H9 (cell line): ENCODE data around the gene COL19A1. TPM values are rescaled to one million over a fixed set of nuclear protein-coding genes. Genes with fewer than 3 reads are reported as not detected.

Source experiments
- DNase-seq: peaks from one replicate; pipeline ENCODE4 v3.0.0-alpha.2; 2017
- H2AFZ ChIP-seq: one replicate; pipeline ENCODE4 v1.6.1; 2013; ENCODE audit warnings: mild to moderate bottlenecking, low read length, control low read depth, moderate library complexity
- H2AK5ac ChIP-seq: 2 replicates; pipeline ENCODE4 v1.6.1; 2013; ENCODE audit warnings: low read length, control low read depth, mixed read lengths; ENCODE audit not compliant: insufficient read length
- H2BK120ac ChIP-seq: one replicate; pipeline ENCODE4 v1.6.1; 2013; ENCODE audit warnings: low read depth, mild to moderate bottlenecking, low read length, control low read depth, inconsistent platforms; ENCODE audit not compliant: poor library complexity, severe bottlenecking
- H2BK12ac ChIP-seq: 2 replicates; pipeline ENCODE4 v1.6.1; 2013; ENCODE audit warnings: low read length, control low read depth, mixed read lengths, low read depth; ENCODE audit not compliant: insufficient read length
- H2BK15ac ChIP-seq: 2 replicates; pipeline ENCODE4 v1.6.1; 2013; ENCODE audit warnings: low read depth, low read length, control low read depth
- H2BK20ac ChIP-seq: one replicate; pipeline ENCODE4 v1.6.1; 2013; ENCODE audit warnings: low read depth, mild to moderate bottlenecking, low read length, control low read depth, inconsistent platforms; ENCODE audit not compliant: poor library complexity, severe bottlenecking
- H2BK5ac ChIP-seq: 2 replicates; pipeline ENCODE4 v1.6.1; 2013; ENCODE audit warnings: low read length, control low read depth, mixed read lengths; ENCODE audit not compliant: insufficient read length
- H3K14ac ChIP-seq: 2 replicates; pipeline ENCODE4 v1.6.1; 2013; ENCODE audit warnings: low read length, control low read depth; ENCODE audit not compliant: insufficient read depth
- H3K18ac ChIP-seq: 2 replicates; pipeline ENCODE4 v1.6.1; 2013; ENCODE audit warnings: low read depth, mild to moderate bottlenecking, mixed read lengths, low read length, control low read depth; ENCODE audit not compliant: insufficient read length
- H3K23ac ChIP-seq: 2 replicates; pipeline ENCODE4 v1.6.1; 2013; ENCODE audit warnings: low read length, control low read depth, mixed read lengths, low read depth; ENCODE audit not compliant: insufficient read length
- H3K23me2 ChIP-seq: 2 replicates; pipeline ENCODE4 v1.6.1; 2013; ENCODE audit warnings: low read depth, mild to moderate bottlenecking, mixed read lengths, low read length, control low read depth; ENCODE audit not compliant: insufficient read length, poor library complexity, severe bottlenecking
- H3K27ac ChIP-seq: 2 replicates; pipeline ENCODE4 v1.5.1; 2013; ENCODE audit warnings: low read length, control low read depth, mixed read lengths, low read depth; ENCODE audit not compliant: insufficient read length
- H3K27me3 ChIP-seq: 2 replicates; pipeline ENCODE4 v1.6.1; 2013; ENCODE audit warnings: low read length, control low read depth, inconsistent platforms; ENCODE audit not compliant: insufficient read depth
- H3K4ac ChIP-seq: 2 replicates; pipeline ENCODE4 v1.6.1; 2013; ENCODE audit warnings: low read depth, mild to moderate bottlenecking, control low read depth, inconsistent platforms, low read length, moderate library complexity
- H3K4me1 ChIP-seq: 2 replicates; pipeline ENCODE4 v1.6.1; 2013; ENCODE audit warnings: low read length, control low read depth, inconsistent platforms; ENCODE audit not compliant: insufficient read depth
- H3K4me2 ChIP-seq: 2 replicates; pipeline ENCODE4 v1.6.1; 2013; ENCODE audit warnings: low read length, control low read depth, mixed read lengths; ENCODE audit not compliant: insufficient read length, insufficient read depth
- H3K56ac ChIP-seq: 2 replicates; pipeline ENCODE4 v1.6.1; 2013; ENCODE audit warnings: low read depth, mild to moderate bottlenecking, mixed read lengths, low read length, control low read depth; ENCODE audit not compliant: insufficient read length
- H3K79me1 ChIP-seq: 2 replicates; pipeline ENCODE4 v1.6.1; 2013; ENCODE audit warnings: low read depth, mild to moderate bottlenecking, moderate library complexity, low read length, control low read depth, inconsistent platforms; ENCODE audit not compliant: insufficient read depth, poor library complexity, severe bottlenecking
- H3K79me2 ChIP-seq: 2 replicates; pipeline ENCODE4 v1.6.1; 2013; ENCODE audit warnings: low read length, control low read depth, inconsistent platforms; ENCODE audit not compliant: insufficient read depth
- H3K9ac ChIP-seq: 2 replicates; pipeline ENCODE4 v1.6.1; 2013; ENCODE audit warnings: low read length, control low read depth, mixed read lengths; ENCODE audit not compliant: insufficient read length; ENCODE audit errors: extremely low read depth
- H3K9me3 ChIP-seq: one replicate; pipeline ENCODE4 v1.6.1; 2013; ENCODE audit warnings: low read depth, low read length, inconsistent platforms; ENCODE audit not compliant: control insufficient read depth
- H3T11ph ChIP-seq: one replicate; pipeline ENCODE4 v1.6.1; 2013; ENCODE audit warnings: mild to moderate bottlenecking, low read length, control low read depth, inconsistent platforms
- H4K20me1 ChIP-seq: one replicate; pipeline ENCODE4 v1.6.1; 2013; ENCODE audit not compliant: control insufficient read depth, insufficient read length, insufficient read depth
- H4K5ac ChIP-seq: 2 replicates; pipeline ENCODE4 v1.6.1; 2013; ENCODE audit warnings: low read depth, mild to moderate bottlenecking, mixed read lengths, low read length, control low read depth; ENCODE audit not compliant: insufficient read length
- H4K8ac ChIP-seq: replicated peaks from 2 replicates; pipeline ENCODE4 v1.6.1; 2013; ENCODE audit warnings: low read length, control low read depth, mixed read lengths, low read depth; ENCODE audit not compliant: insufficient read length
- H4K91ac ChIP-seq: 2 replicates; pipeline ENCODE4 v1.6.1; 2013; ENCODE audit warnings: low read depth, mild to moderate bottlenecking, moderate library complexity, mixed read lengths, low read length, control low read depth; ENCODE audit not compliant: insufficient read length
- H3K27ac Mint-ChIP-seq, 3 experiments: 2 replicates in 2 of 3; 3 replicates in 1 of 3; pipeline ENCODE4 v1.8.0; 2020 to 2021; ENCODE audit warnings: mixed read lengths in 3 of 3, mild to moderate bottlenecking in 1 of 3, moderate library complexity in 1 of 3
- H3K27me3 Mint-ChIP-seq: 2 replicates; pipeline ENCODE4 v1.8.0; 2021; ENCODE audit warnings: low read depth, mild to moderate bottlenecking, moderate library complexity, mixed read lengths
- H3K36me3 Mint-ChIP-seq, 3 experiments: 2 replicates in 2 of 3; 3 replicates in 1 of 3; pipeline ENCODE4 v1.8.0; 2020 to 2021; ENCODE audit warnings: low read depth in 3 of 3, mixed read lengths in 3 of 3; ENCODE audit not compliant: insufficient read depth in 1 of 3
- H3K4me1 Mint-ChIP-seq, 2 experiments: 2 replicates each; pipeline ENCODE4 v1.8.0; 2020; ENCODE audit warnings: mixed read lengths in 2 of 2
- H3K4me3 Mint-ChIP-seq, 2 experiments: 2 replicates in 1 of 2; 3 replicates in 1 of 2; pipeline ENCODE4 v1.8.0; 2020 to 2021; ENCODE audit warnings: mild to moderate bottlenecking in 2 of 2, mixed read lengths in 2 of 2, moderate library complexity in 1 of 2
- H3K9me3 Mint-ChIP-seq, 2 experiments: 2 replicates in 1 of 2; 3 replicates in 1 of 2; pipeline ENCODE4 v1.8.0; 2020; ENCODE audit warnings: mild to moderate bottlenecking in 2 of 2, mixed read lengths in 2 of 2, moderate library complexity in 1 of 2
- CTCF ChIP-seq: fragments of 200-600 bp; sonication (generic); conservative IDR thresholded peaks from 3 replicates; pipeline ENCODE4 v1.8.0; 2021; ENCODE audit warnings: antibody characterized with exemption, mild to moderate bottlenecking
- WGBS: extraction: QIAGEN DNeasy Blood & Tissue Kit; methylation state at CpG from one replicate; pipeline ENCODE4 v1.1.7; 2013; ENCODE audit warnings: missing lambda C conversion rate, low lambda C conversion rate, mixed read lengths; ENCODE audit not compliant: insufficient read length; ENCODE audit errors: extremely low coverage; 5-methylcytosine and 5-hydroxymethylcytosine counted together
- total RNA-seq: library from RNA; stranded (reverse); gene quantifications from 2 replicates; pipeline ENCODE4 v1.2.1, GENCODE V29; 2021

COL19A1 gene
- total RNA-seq, 1 experiment from 2014 or later = not detected

GRCh38 chr6:70219943-70220613 lies 353.7 kb downstream of the COL19A1 start:
- H2BK20ac ChIP-seq = no peak overlapping the region
- no peak overlapping the region for H3T11ph ChIP-seq
- H3K9me3 ChIP-seq = no peaks in the 10 kb centered on the region
- no peak overlapping the region for H3K23ac ChIP-seq
- TF ChIP-seq CTCF = no peak
- no peak overlapping the region for H3K56ac ChIP-seq
- no peak overlapping the region for H3K4ac ChIP-seq
- Mint-ChIP-seq H3K4me3 (no peak overlapping the region), H3K9me3 (no peaks in the 10 kb centered on the region), H3K4me1 (peaks cover 0 to 9% of the 10 kb centered on the region in 2 experiments; a peak in 2 of 4 replicates), H3K36me3 (no peaks in the 10 kb centered on the region), H3K27me3 (no peaks in the 10 kb centered on the region), H3K27ac (no peak overlapping the region)
- H2BK5ac ChIP-seq = no peak overlapping the region
- H4K8ac ChIP-seq = no peak overlapping the region
- H4K5ac ChIP-seq = no peak overlapping the region
- no peaks in the 10 kb centered on the region for H3K27me3 ChIP-seq
- H3K18ac ChIP-seq = no peak overlapping the region
- H2BK12ac ChIP-seq = no peak overlapping the region
- H3K27ac ChIP-seq = no peak overlapping the region
- DNase-seq = no peak
- H2AFZ ChIP-seq = no peak overlapping the region
- no peak overlapping the region for H3K14ac ChIP-seq
- no peaks in the 10 kb centered on the region for H3K4me1 ChIP-seq
- no peak overlapping the region for H2BK15ac ChIP-seq
- H3K9ac ChIP-seq = no peak overlapping the region
- H3K79me2 ChIP-seq = no peaks in the 10 kb centered on the region
- no peak overlapping the region for H2AK5ac ChIP-seq
- no peak overlapping the region for H3K4me2 ChIP-seq
- H4K91ac ChIP-seq = no peak overlapping the region
- WGBS = no CpG with 5 or more reads among the region's 1 CpG
- H3K23me2 ChIP-seq = no peaks in the 10 kb centered on the region
- no peak overlapping the region for H2BK120ac ChIP-seq
- no peaks in the 10 kb centered on the region for H3K79me1 ChIP-seq
- no peaks in the 10 kb centered on the region for H4K20me1 ChIP-seq
